Naive B cell (primary cell): ENCODE measurements around the gene RIC8B. TPM values are rescaled to one million over a fixed set of nuclear protein-coding genes. Genes with fewer than 3 reads are reported as not detected.

ENCODE experiments used
- ATAC-seq, 2 donors: fragments of 150-1000 bp; cut with Tn5 transposase; 2 replicates each; pipeline ENCODE4 v1.10.0; 2021; ENCODE audit warnings: low read depth in 2 of 2, mild to moderate bottlenecking in 2 of 2, moderate library complexity in 2 of 2
- DNase-seq: peaks from one replicate; pipeline ENCODE4 v3.0.0; 2022
- H3K27ac Mint-ChIP-seq, 6 donors: one replicate each; pipeline ENCODE4 v1.8.0; 2020 to 2022; ENCODE audit warnings: mild to moderate bottlenecking in 6 of 6, mixed read lengths in 6 of 6, moderate library complexity in 5 of 6, inconsistent platforms in 2 of 6
- H3K27me3 Mint-ChIP-seq, 3 donors: one replicate each; pipeline ENCODE4 v1.8.0; 2021 to 2022; ENCODE audit warnings: mixed read lengths in 3 of 3, mild to moderate bottlenecking in 1 of 3
- H3K36me3 Mint-ChIP-seq, 2 donors: one replicate each; pipeline ENCODE4 v1.8.0; 2020 to 2022; ENCODE audit warnings: mixed read lengths in 2 of 2, inconsistent platforms in 1 of 2, mild to moderate bottlenecking in 1 of 2
- H3K4me1 Mint-ChIP-seq, 3 donors: one replicate each; pipeline ENCODE4 v1.8.0; 2020 to 2022; ENCODE audit warnings: mixed read lengths in 3 of 3, inconsistent platforms in 1 of 3, mild to moderate bottlenecking in 1 of 3, moderate library complexity in 1 of 3
- H3K4me3 Mint-ChIP-seq, 8 donors: one replicate each; pipeline ENCODE4 v1.8.0; 2020 to 2022; ENCODE audit warnings: mild to moderate bottlenecking in 8 of 8, mixed read lengths in 8 of 8, moderate library complexity in 8 of 8, inconsistent platforms in 2 of 8
- H3K9me3 Mint-ChIP-seq, 7 donors: one replicate each; pipeline ENCODE4 v1.8.0; 2020 to 2022; ENCODE audit warnings: mixed read lengths in 7 of 7, mild to moderate bottlenecking in 5 of 7, inconsistent platforms in 2 of 7, moderate library complexity in 1 of 7
- polyA plus RNA-seq, 6 donors: library from polyadenylated mRNA; unstranded; fragments of 300-500 nt; fragmentation: Illumina TruSeq; gene quantifications; one replicate each; pipeline ENCODE4 v1.2.3, GENCODE V29; 2021; ENCODE audit warnings: low read depth in 6 of 6

RIC8B gene
- polyA plus RNA-seq, 6 donors from 2014 or later, result 0.72 to 1.2 (median 0.78) TPM; not detected in 1

DNA sequence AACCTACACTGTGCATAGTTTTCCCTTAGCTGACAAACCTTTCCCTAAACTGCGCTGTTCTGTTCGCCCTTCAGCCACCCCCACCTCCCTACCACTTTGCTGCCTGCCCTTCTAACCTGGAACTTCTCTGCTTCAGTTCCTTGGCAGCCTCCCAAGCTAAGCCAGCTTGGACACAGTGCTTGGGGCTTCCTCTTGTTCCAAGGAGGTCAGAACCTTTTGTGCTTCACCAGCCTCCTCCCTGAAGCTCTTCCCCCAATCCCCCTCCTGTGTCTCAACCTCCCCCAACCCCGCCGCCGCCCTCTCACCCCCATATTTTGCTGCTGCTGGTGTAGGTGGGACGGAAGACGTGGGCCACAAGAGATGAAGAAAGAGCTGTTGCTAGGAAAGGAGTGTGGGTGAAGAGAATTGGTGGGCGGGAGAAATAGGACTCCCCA, 8.1 kb upstream of the RIC8B start:
- no peak for ATAC-seq
- Mint-ChIP-seq H3K9me3 (peaks cover 0 to 2% (median 0%) of the 10 kb centered on the region in 7 donors), H3K27me3 (peaks cover 28 to 37% (median 29%) of the 10 kb centered on the region in 3 donors), H3K4me1 (no peaks in the 10 kb centered on the region), H3K36me3 (no peaks in the 10 kb centered on the region), H3K4me3 (no peak overlapping the region), H3K27ac (no peak overlapping the region)
- DNase-seq, result no peak

GRCh38 chr12:106767206-106767605, 7.3 kb upstream of the RIC8B start:
- H3K36me3 Mint-ChIP-seq, result no peaks in the 10 kb centered on the region
- H3K4me3 Mint-ChIP-seq, result no peak overlapping the region
- ATAC-seq, result no peak
- no peaks in the 10 kb centered on the region for H3K4me1 Mint-ChIP-seq
- H3K9me3 Mint-ChIP-seq, result peaks cover 0 to 2% (median 0%) of the 10 kb centered on the region in 7 donors
- peaks cover 28 to 37% (median 33%) of the 10 kb centered on the region in 3 donors for H3K27me3 Mint-ChIP-seq
- DNase-seq, result no peak
- H3K27ac Mint-ChIP-seq, result no peak overlapping the region

DNA sequence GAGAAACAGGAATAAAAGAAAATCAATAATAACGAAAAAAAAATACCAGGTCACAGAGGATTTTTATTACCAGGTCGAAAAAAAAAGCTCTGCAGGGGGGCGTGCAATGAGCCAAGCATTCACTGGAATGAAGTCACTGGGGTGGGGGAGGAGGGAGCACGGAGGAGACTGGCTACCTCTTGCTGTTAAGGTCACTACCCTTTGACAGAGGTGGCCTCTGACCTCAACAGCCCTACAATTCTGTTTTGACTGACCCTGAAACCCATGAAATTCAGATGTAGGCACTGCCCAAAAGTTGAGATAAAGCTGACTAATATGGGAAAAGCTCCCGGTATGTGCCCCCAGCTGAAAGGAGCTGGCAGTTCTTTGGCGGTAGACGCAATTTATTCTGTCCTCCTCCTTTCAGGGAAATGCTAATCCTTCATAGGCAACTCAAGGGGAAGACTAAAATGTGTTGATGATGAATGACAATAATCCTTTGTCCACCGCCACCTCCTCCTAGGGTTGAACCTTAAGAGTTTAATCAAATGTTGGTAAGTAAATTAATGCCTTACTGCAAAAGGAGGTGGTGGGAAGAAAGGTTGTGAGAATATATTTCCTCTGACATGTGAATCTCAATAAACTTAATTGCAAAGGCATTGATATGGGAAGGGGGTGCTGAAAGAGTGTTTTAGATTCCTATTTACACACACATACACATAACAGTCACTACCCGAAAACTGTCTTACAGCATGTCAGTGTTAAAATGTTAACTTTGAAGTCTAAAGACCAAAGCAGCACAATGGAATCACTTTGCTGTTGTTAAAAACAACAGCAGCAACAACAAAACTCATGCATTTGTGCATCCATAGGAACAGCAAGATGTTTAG, 6.3 kb upstream of the RIC8B start:
- no peak for DNase-seq
- peaks cover 0 to 2% (median 0%) of the 10 kb centered on the region in 7 donors for H3K9me3 Mint-ChIP-seq
- H3K27ac Mint-ChIP-seq, result no peak overlapping the region
- H3K4me3 Mint-ChIP-seq, result no peak overlapping the region
- ATAC-seq, result no peak
- H3K27me3 Mint-ChIP-seq, result peaks cover 28 to 44% (median 38%) of the 10 kb centered on the region in 3 donors
- no peaks in the 10 kb centered on the region for H3K36me3 Mint-ChIP-seq
- no peaks in the 10 kb centered on the region for H3K4me1 Mint-ChIP-seq

- H3K27me3 Mint-ChIP-seq, result peaks cover 33 to 53% (median 47%) of the 10 kb centered on the region in 3 donors
- no peak overlapping the region for H3K27ac Mint-ChIP-seq
- peaks cover 4 to 5% (median 5%) of the 10 kb centered on the region in 3 donors for H3K4me1 Mint-ChIP-seq
- no peak for DNase-seq
- no peak overlapping the region for H3K4me3 Mint-ChIP-seq
- H3K36me3 Mint-ChIP-seq, result peaks cover 0 to 3% of the 10 kb centered on the region in 2 donors
- ATAC-seq, result no peak
- H3K9me3 Mint-ChIP-seq, result peaks cover 0 to 5% (median 0%) of the 10 kb centered on the region in 7 donors
Observed at GRCh38 chr12:106769078-106769477, 5.4 kb upstream of the RIC8B start.

GRCh38 chr12:106769546-106769945, 4.9 kb upstream of the RIC8B start:
- H3K36me3 Mint-ChIP-seq, result peaks cover 0 to 8% of the 10 kb centered on the region in 2 donors
- peaks cover 9% of the 10 kb centered on the region in 3 donors for H3K4me1 Mint-ChIP-seq
- H3K27ac Mint-ChIP-seq, result no peak overlapping the region
- H3K9me3 Mint-ChIP-seq, result peaks cover 0 to 5% (median 0%) of the 10 kb centered on the region in 7 donors
- H3K27me3 Mint-ChIP-seq, result peaks cover 37 to 54% (median 50%) of the 10 kb centered on the region in 3 donors
- DNase-seq, result no peak
- ATAC-seq, result no peak
- H3K4me3 Mint-ChIP-seq, result no peak overlapping the region

GRCh38 chr12:106771425-106771824, 3.1 kb upstream of the RIC8B start:
- Mint-ChIP-seq H3K4me3 (no peak overlapping the region), H3K27me3 (peaks cover 39 to 66% (median 62%) of the 10 kb centered on the region in 3 donors), H3K9me3 (peaks cover 0 to 5% (median 0%) of the 10 kb centered on the region in 7 donors), H3K4me1 (peaks cover 14 to 24% (median 21%) of the 10 kb centered on the region in 3 donors), H3K27ac (no peak overlapping the region), H3K36me3 (peaks cover 0 to 15% of the 10 kb centered on the region in 2 donors)
- DNase-seq (no peak), ATAC-seq (no peak)

DNA sequence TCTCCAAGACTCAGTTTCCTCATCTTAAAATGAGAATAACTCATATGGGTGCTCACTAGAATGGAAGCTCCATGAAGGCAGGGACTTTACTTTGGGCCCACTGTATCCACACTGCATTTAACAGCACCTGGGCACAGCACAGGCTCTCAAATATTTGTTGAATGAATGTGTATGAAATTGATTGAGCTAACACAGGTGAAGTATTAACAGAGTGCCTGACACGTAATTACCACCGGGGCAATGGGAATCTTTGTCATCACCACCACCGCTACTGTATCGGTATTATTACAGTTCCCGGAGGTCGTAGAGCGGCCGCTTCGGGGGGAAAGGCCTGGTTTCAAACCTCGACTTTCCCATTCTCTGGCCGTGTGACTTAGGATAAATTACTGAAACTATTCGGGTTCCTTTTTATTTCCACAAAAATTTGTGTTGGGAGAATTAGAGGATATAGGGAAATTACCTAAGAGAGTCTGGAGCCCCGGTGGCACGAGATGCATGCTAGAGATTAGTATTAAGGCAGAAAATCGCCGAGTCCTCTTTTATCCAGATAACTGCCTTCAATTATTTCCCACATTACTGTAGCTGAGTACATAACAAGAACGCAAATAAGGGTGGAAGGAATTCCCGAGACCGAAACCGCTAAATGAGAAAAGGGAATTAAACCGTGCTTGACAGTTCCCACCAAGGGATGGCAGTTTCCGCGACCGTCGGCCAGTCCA, 1.0 kb upstream of the RIC8B start:
- DNase-seq (no peak), ATAC-seq (no peak)
- Mint-ChIP-seq H3K36me3 (peaks cover 0 to 15% of the 10 kb centered on the region in 2 donors), H3K4me1 (peaks cover 14 to 24% (median 21%) of the 10 kb centered on the region in 3 donors), H3K27me3 (peaks cover 28 to 68% (median 46%) of the 10 kb centered on the region in 3 donors), H3K4me3 (peak overlapping the region; percentile 86 to 99 (median 94)), H3K27ac (peak overlapping the region in 3 of 6 donors; percentile 86 to 91 (median 90)), H3K9me3 (peaks cover 0 to 5% (median 0%) of the 10 kb centered on the region in 7 donors)

GRCh38 chr12:106774808-106775524, 484 bp downstream of the RIC8B start:
- Mint-ChIP-seq H3K4me3 (peak overlapping the region; percentile 86 to 99 (median 94)), H3K9me3 (peaks cover 0 to 5% (median 0%) of the 10 kb centered on the region in 7 donors), H3K27me3 (peaks cover 19 to 53% (median 37%) of the 10 kb centered on the region in 3 donors), H3K36me3 (peaks cover 0 to 15% of the 10 kb centered on the region in 2 donors), H3K27ac (peak overlapping the region in 2 of 6 donors; percentile 75 to 86), H3K4me1 (peaks cover 14 to 24% (median 21%) of the 10 kb centered on the region in 3 donors)
- ATAC-seq (no peak), DNase-seq (no peak)

- peaks cover 14 to 24% (median 21%) of the 10 kb centered on the region in 3 donors for H3K4me1 Mint-ChIP-seq
- peaks cover 17 to 50% (median 37%) of the 10 kb centered on the region in 3 donors for H3K27me3 Mint-ChIP-seq
- no peak for ATAC-seq
- DNase-seq, result no peak
- H3K4me3 Mint-ChIP-seq, result no peak overlapping the region
- H3K36me3 Mint-ChIP-seq, result peaks cover 0 to 15% of the 10 kb centered on the region in 2 donors
- no peak overlapping the region for H3K27ac Mint-ChIP-seq
- peaks cover 0 to 5% (median 0%) of the 10 kb centered on the region in 7 donors for H3K9me3 Mint-ChIP-seq
Observed at GRCh38 chr12:106776897-106777296, 2.4 kb downstream of the RIC8B start.

- peaks cover 0 to 1% of the 10 kb centered on the region in 2 donors for H3K36me3 Mint-ChIP-seq
- ATAC-seq, result no peak
- peaks cover 2 to 32% (median 13%) of the 10 kb centered on the region in 3 donors for H3K27me3 Mint-ChIP-seq
- H3K9me3 Mint-ChIP-seq, result no peaks in the 10 kb centered on the region
- peaks cover under 1 to 9% (median 8%) of the 10 kb centered on the region in 3 donors for H3K4me1 Mint-ChIP-seq
- DNase-seq, result no peak
- peak overlapping the region in 1 of 6 donors; percentile 77 for H3K27ac Mint-ChIP-seq
- H3K4me3 Mint-ChIP-seq, result no peak overlapping the region
Observed at GRCh38 chr12:106780010-106780631, 5.6 kb downstream of the RIC8B start.

GRCh38 chr12:106782619-106783018, 8.1 kb downstream of the RIC8B start:
- ATAC-seq, result no peak
- DNase-seq, result no peak
- Mint-ChIP-seq H3K9me3 (peaks cover 0 to 5% (median 3%) of the 10 kb centered on the region in 7 donors), H3K36me3 (peaks cover 5 to 6% of the 10 kb centered on the region in 2 donors), H3K27ac (no peak overlapping the region), H3K4me1 (no peaks in the 10 kb centered on the region), H3K27me3 (peaks cover 0 to 11% (median 0%) of the 10 kb centered on the region in 3 donors), H3K4me3 (no peak overlapping the region)

DNA sequence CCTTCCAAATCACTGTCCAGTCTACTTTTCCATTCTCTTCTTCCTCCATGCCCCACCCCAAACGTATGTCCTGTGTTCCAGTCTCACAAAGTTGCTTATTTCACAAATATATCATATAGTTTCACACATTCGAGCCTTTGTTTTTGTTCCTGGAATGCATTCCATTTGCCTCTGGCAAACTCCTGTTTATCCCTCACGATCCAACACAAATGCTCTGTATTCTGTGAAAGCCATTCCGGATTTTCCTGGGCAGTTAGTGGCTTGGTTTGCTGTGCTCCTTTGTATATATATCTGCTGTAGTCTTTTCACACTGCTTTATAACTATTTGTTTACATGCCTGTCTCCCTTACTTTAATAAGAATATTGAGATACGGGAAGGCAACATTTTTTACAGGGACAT, 9.0 kb downstream of the RIC8B start:
- DNase-seq, result no peak
- Mint-ChIP-seq H3K9me3 (peaks cover 0 to 12% (median 3%) of the 10 kb centered on the region in 7 donors), H3K27me3 (peaks cover 0 to 6% (median 0%) of the 10 kb centered on the region in 3 donors), H3K36me3 (peaks cover 5 to 8% of the 10 kb centered on the region in 2 donors), H3K4me1 (no peaks in the 10 kb centered on the region), H3K4me3 (no peak overlapping the region), H3K27ac (no peak overlapping the region)
- no peak for ATAC-seq
